Glutamatergic neuron (in vitro differentiated cells): Measurements from ENCODE around the gene FBXW12. TPM values are rescaled to one million over a fixed set of nuclear protein-coding genes. Genes with fewer than 3 reads are reported as not detected.

ENCODE experiments used
- DNase-seq: peaks from one replicate; pipeline ENCODE4 v3.0.0; 2022
- H3K27ac Mint-ChIP-seq: one replicate; pipeline ENCODE4 v1.8.0; 2020; ENCODE audit warnings: mild to moderate bottlenecking, mixed read lengths, inconsistent platforms; ENCODE audit not compliant: unreplicated experiment
- H3K27me3 Mint-ChIP-seq: one replicate; pipeline ENCODE4 v1.8.0; 2020; ENCODE audit warnings: mild to moderate bottlenecking, moderate library complexity, mixed read lengths, inconsistent platforms; ENCODE audit not compliant: unreplicated experiment
- H3K36me3 Mint-ChIP-seq: one replicate; pipeline ENCODE4 v1.8.0; 2020; ENCODE audit warnings: mild to moderate bottlenecking, mixed read lengths, inconsistent platforms; ENCODE audit not compliant: unreplicated experiment
- H3K4me1 Mint-ChIP-seq: one replicate; pipeline ENCODE4 v1.8.0; 2020; ENCODE audit warnings: mild to moderate bottlenecking, low read depth, mixed read lengths, inconsistent platforms; ENCODE audit not compliant: unreplicated experiment
- H3K4me3 Mint-ChIP-seq: one replicate; pipeline ENCODE4 v1.8.0; 2020; ENCODE audit warnings: mild to moderate bottlenecking, mixed read lengths, inconsistent platforms; ENCODE audit not compliant: unreplicated experiment
- H3K9me3 Mint-ChIP-seq: one replicate; pipeline ENCODE4 v1.8.0; 2020; ENCODE audit warnings: mild to moderate bottlenecking, moderate library complexity, mixed read lengths, inconsistent platforms; ENCODE audit not compliant: unreplicated experiment
- total RNA-seq: library from RNA; stranded (reverse); fragmentation: NEBNext Ultra II Directional; extraction: Animal tissue kit (Norgen Biotek cat#: 25700); gene quantifications from one replicate; pipeline ENCODE4 v1.2.1, GENCODE V29; 2021; ENCODE audit not compliant: unreplicated experiment
- TF ChIP-seq, protein P1 (sequence below): fragments of 200-600 bp; sonication (generic); IDR thresholded peaks from one replicate; pipeline ENCODE4 v1.5.0; 2021; ENCODE audit not compliant: partially characterized antibody, unreplicated experiment

The FBXW12 gene
- total RNA-seq, 1 donor from 2014 or later: 0.66 TPM

DNA sequence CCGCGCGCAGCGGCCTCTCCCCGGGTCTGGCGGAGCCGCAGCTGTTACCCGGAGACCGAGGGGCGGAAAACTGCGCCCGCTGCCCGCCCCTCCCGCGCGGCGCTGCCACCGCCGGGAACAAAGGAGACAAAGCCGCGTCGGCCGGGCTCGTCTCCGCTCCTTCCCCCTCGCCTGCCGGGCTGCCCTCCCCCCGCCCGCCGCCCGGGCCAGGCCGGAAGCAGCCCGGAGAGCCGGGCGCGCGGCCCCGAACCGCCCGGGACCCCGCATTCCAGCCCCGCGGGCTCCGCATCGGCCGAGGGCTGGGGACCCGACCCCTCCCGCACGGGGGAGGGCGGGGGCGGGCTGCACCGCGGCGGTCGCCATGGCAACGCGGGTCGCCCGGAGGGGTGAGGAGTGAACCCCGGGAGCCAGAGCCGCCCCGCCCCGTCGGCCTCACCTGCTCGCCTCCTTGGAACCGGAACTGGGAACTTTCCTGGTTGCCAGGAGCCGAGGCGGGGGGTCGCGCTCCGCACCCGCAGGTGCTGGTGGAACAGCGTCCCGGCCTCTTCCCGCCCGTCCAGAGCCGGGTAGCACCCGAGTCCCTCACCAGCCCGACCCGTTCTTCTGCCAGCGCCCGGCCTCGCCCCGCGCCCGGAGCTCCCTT, 57.4 kb downstream of the FBXW12 start:
- Mint-ChIP-seq H3K9me3 (peaks cover 11% of the 10 kb centered on the region), H3K4me1 (peaks cover 16% of the 10 kb centered on the region), H3K4me3 (peak overlapping the region; percentile 80), H3K36me3 (no peaks in the 10 kb centered on the region), H3K27ac (peak overlapping the region; percentile 73), H3K27me3 (peaks cover 18% of the 10 kb centered on the region)
- DNase-seq: peak; percentile 74
- TF ChIP-seq, protein P1, sequence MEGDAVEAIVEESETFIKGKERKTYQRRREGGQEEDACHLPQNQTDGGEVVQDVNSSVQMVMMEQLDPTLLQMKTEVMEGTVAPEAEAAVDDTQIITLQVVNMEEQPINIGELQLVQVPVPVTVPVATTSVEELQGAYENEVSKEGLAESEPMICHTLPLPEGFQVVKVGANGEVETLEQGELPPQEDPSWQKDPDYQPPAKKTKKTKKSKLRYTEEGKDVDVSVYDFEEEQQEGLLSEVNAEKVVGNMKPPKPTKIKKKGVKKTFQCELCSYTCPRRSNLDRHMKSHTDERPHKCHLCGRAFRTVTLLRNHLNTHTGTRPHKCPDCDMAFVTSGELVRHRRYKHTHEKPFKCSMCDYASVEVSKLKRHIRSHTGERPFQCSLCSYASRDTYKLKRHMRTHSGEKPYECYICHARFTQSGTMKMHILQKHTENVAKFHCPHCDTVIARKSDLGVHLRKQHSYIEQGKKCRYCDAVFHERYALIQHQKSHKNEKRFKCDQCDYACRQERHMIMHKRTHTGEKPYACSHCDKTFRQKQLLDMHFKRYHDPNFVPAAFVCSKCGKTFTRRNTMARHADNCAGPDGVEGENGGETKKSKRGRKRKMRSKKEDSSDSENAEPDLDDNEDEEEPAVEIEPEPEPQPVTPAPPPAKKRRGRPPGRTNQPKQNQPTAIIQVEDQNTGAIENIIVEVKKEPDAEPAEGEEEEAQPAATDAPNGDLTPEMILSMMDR: no peak

DNA sequence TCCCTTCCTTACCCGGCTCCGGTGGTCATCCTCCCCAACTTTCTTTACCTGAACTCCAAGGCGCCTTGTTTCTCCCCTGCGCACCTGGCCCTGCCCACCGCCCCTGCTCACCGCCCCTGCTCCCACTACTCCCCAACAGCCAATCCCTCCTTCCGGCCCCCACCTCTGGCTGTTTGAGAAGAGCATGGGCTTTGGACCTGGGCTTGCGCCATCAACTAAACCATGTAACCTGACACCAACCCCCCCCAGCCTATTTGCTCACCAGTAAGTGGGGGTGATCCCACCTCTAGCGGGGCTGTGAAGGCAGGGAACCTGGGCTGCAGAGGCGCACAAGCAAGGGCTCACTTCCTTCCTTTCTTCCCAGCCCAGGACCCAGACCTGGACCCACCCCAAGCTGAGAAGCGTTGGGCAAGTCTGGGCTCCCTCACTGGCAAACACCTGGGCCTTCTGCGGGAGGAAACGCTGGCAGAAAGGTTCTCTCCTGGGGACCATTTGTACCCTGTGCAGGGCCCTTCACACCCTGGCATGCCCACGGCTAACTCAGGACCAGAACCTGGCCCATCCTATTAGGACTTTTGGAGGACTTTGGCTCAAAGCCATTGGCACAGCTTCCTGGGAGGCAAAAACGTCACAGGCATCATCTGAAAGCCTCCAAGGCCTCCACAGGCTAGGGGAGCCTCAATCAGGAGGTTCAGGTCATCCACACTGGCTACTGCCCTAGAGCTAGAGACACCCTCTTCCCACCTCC, 58.1 kb downstream of the FBXW12 start, which contains the start of gene PLXNB1:
Gene PLXNB1 (minus strand): TSS at position 127 of the 748 bp plus-strand sequence. CDS start 5,475 bp downstream, outside the sequence.
- peak within 1 kb of the TSS; percentile 80 for H3K4me3 Mint-ChIP-seq
- peaks cover 18% of the 10 kb centered on the region for H3K27me3 Mint-ChIP-seq
- H3K27ac Mint-ChIP-seq: peak within 1 kb of the TSS; percentile 73
- H3K4me1 Mint-ChIP-seq: peaks cover 16% of the 10 kb centered on the region
- TF ChIP-seq, protein P1: no peak
- DNase-seq: peak; percentile 47
- H3K9me3 Mint-ChIP-seq: peaks cover 11% of the 10 kb centered on the region
- no peaks in the 10 kb centered on the region for H3K36me3 Mint-ChIP-seq

DNA sequence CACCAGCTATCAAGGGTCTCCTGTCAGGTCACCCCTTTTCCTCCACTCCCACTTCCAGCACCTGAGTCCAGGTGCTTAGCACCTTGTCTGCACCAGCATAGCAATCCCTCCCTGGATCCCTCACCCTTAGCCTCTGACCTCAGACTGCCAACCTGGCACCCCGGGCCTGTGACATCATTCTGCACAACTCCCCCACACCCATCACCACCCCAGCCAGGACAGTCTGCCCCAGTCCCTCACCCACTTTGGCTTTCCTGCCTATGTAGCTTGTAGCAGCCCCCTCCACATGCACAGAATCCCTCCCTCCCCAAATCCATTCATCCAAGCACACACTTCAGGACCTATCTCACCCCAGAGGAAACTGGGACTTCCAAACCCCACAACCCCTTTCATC, 58.7 kb downstream of the FBXW12 start:
- peaks cover 11% of the 10 kb centered on the region for H3K9me3 Mint-ChIP-seq
- DNase-seq: no peak
- H3K4me1 Mint-ChIP-seq: peaks cover 13% of the 10 kb centered on the region
- H3K4me3 Mint-ChIP-seq: peak overlapping the region; percentile 80
- H3K36me3 Mint-ChIP-seq: no peaks in the 10 kb centered on the region
- H3K27ac Mint-ChIP-seq: no peak overlapping the region
- peaks cover 18% of the 10 kb centered on the region for H3K27me3 Mint-ChIP-seq
- TF ChIP-seq, protein P1: no peak

DNA sequence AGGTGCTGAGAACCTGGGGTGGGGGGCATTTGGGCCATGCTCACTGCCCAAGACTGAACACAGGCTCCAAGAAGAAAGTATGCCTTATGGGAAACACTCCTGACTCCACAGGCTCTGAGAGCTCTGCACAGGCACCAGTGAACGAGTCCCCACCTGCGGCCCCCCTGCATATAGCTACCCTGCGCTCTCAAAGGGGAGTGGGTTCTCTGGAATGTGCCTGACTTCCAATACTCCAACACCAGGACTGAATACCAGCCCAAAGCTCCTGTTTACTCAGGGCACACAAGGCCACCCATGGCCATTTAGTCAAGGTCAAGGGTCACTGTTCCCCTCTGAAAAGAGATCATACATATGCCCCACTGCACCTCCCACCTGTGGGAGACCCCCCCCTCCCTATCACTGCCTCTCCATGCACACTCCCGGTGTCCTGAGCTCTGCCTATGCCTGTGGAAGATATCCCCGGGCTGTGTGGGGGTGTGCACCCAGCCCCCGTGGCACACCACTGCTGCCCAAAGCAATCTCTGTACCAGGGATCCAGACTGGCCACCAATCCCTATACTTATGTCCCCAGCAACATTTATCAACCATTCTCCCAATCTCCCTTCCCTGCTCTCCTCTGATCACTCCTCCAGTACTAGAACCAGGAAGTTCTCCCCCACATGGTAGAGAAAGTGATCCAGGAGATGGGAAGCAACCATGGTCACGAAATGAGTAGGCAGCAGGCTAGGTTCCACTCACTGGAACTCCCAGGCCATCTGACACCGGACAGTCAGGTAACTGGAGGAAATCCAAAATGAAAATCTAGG, 59.4 kb downstream of the FBXW12 start:
- Mint-ChIP-seq H3K4me3 (peak overlapping the region; percentile 80), H3K27ac (peak overlapping the region; percentile 41), H3K36me3 (no peaks in the 10 kb centered on the region), H3K27me3 (peaks cover 18% of the 10 kb centered on the region), H3K9me3 (peaks cover 11% of the 10 kb centered on the region), H3K4me1 (peaks cover 12% of the 10 kb centered on the region)
- no peak for DNase-seq
- TF ChIP-seq, protein P1: no peak
